Ascending aorta (tissue), 2 donors: ENCODE results near the gene SLC8A3. TPM values are rescaled to one million over a fixed set of nuclear protein-coding genes. Genes with fewer than 3 reads are reported as not detected.

ENCODE experiments used
- DNase-seq, 2 donors: peaks; one replicate each; pipeline ENCODE4 v3.0.0-alpha.2; 2019; ENCODE audit warnings: low spot score in 2 of 2
- H3K27ac ChIP-seq, 2 donors: fragments of 200-600 bp; sonication (generic); one replicate each; pipeline ENCODE4 v1.5.1; 2016 to 2017; ENCODE audit warnings: mild to moderate bottlenecking in 1 of 2
- H3K27me3 ChIP-seq: fragments of 200-600 bp; sonication (generic); one replicate; pipeline ENCODE4 v1.5.1; 2017
- H3K36me3 ChIP-seq, 2 donors: fragments of 200-600 bp; sonication (generic); one replicate each; pipeline ENCODE4 v1.5.1; 2016
- H3K4me1 ChIP-seq, 2 donors: fragments of 200-600 bp; sonication (generic); one replicate each; pipeline ENCODE4 v1.5.1; 2016 to 2017; ENCODE audit warnings: mild to moderate bottlenecking in 1 of 2
- H3K4me3 ChIP-seq, 2 donors: fragments of 200-600 bp; sonication (generic); one replicate each; pipeline ENCODE4 v1.5.1; 2016 to 2017; ENCODE audit warnings: mild to moderate bottlenecking in 1 of 2
- H3K9me3 ChIP-seq, 2 donors: fragments of 200-600 bp; sonication (generic); one replicate each; pipeline ENCODE4 v1.5.1; 2016
- intact Hi-C: fragments of 100-400 bp; cut with DNase I; formaldehyde crosslinking; loops from one replicate; pipeline ENCODE4 v1.15.1; 2023
- total RNA-seq: library from RNA; depleted of rRNA; stranded (reverse); fragments of >200 nt; gene quantifications from one replicate; pipeline ENCODE4 v1.1.0, GENCODE V29; 2016
- TF ChIP-seq, protein P1 (sequence below), 3 experiments: fragments of 200-600 bp in 2 of 3; fragments of 450-650 bp in 1 of 3; sonication (generic) in 2 of 3; IDR thresholded peaks; one replicate each; pipeline ENCODE4 v1.5.1; 2016 to 2019; ENCODE audit warnings: antibody characterized with exemption in 3 of 3, mild to moderate bottlenecking in 1 of 3, moderate library complexity in 1 of 3

SLC8A3 gene
- total RNA-seq, 1 donor from 2014 or later, result not detected

DNA sequence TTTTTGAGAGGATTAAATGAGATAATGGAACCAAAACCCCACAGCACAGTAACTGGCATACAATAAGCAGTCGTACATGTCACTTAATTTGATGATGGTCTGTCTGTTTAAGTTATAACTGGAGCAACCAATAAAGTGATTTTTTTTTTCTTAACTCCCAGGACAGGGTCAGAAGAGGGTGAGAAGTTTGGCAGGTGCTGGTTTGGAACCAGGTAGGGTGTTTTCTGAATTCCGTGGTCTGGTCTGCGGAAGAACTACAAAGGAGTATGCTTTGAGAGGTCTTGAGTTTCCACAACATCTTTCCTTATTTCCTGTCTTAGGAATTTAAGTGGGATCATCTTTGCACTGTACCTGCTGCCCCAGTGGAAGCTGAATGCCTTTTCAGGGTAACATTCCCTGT is 111.7 kb downstream of the SLC8A3 start:
- intact Hi-C loops, result no loop called here
- Histone ChIP-seq H3K27ac (no peak overlapping the region), H3K27me3 (no peaks in the 10 kb centered on the region), H3K4me1 (no peaks in the 10 kb centered on the region), H3K9me3 (no peaks in the 10 kb centered on the region), H3K36me3 (no peaks in the 10 kb centered on the region), H3K4me3 (no peak overlapping the region)
- TF ChIP-seq, protein P1, sequence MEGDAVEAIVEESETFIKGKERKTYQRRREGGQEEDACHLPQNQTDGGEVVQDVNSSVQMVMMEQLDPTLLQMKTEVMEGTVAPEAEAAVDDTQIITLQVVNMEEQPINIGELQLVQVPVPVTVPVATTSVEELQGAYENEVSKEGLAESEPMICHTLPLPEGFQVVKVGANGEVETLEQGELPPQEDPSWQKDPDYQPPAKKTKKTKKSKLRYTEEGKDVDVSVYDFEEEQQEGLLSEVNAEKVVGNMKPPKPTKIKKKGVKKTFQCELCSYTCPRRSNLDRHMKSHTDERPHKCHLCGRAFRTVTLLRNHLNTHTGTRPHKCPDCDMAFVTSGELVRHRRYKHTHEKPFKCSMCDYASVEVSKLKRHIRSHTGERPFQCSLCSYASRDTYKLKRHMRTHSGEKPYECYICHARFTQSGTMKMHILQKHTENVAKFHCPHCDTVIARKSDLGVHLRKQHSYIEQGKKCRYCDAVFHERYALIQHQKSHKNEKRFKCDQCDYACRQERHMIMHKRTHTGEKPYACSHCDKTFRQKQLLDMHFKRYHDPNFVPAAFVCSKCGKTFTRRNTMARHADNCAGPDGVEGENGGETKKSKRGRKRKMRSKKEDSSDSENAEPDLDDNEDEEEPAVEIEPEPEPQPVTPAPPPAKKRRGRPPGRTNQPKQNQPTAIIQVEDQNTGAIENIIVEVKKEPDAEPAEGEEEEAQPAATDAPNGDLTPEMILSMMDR (IDR thresholded peaks at IDR 0.05), result no peak
- no peak for DNase-seq

DNA sequence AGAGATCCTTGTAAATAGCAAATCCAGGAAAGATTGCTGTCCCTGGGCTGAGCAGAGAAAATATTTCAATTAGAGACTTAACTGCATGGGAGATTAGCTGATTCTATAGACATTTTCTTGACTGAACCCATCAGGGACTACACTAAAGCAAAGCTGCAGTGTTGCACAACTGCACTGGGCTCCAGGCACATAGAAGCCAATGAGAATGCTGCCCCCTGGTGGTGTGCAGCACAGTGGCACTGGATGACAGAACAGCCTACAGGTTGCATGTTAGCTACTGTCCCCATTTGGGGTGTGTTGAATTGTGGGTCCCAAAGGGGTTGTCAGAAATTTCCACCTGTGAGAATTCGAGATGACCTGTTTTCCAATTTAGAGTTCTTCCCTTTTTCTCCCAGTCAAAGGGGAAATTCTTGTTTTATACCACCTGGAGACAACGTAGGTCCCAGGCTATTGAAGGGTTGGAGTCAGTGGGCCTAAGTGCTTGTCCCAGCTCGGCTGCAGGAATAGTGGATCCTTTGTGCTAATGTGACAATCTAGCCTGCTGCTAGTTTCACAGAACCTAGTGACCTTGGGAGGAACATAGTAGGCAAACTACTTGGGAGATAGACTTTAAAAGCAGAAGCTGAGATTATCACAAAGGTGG is 114.7 kb downstream of the SLC8A3 start:
- no peaks in the 10 kb centered on the region for H3K27me3 ChIP-seq
- intact Hi-C loops, result loop anchor here (5.0 kb wide), 1 partner anchor 257 kb away; no protein-coding TSS in a partner anchor
- H3K4me1 ChIP-seq, result no peaks in the 10 kb centered on the region
- H3K27ac ChIP-seq, result no peak overlapping the region
- TF ChIP-seq, protein P1 (IDR thresholded peaks at IDR 0.05), result peak in 2 of 3 experiments; percentile 9 to 40
- H3K36me3 ChIP-seq, result no peaks in the 10 kb centered on the region
- no peak overlapping the region for H3K4me3 ChIP-seq
- no peaks in the 10 kb centered on the region for H3K9me3 ChIP-seq
- DNase-seq, result peak in 1 of 2 donors; percentile 16

DNA sequence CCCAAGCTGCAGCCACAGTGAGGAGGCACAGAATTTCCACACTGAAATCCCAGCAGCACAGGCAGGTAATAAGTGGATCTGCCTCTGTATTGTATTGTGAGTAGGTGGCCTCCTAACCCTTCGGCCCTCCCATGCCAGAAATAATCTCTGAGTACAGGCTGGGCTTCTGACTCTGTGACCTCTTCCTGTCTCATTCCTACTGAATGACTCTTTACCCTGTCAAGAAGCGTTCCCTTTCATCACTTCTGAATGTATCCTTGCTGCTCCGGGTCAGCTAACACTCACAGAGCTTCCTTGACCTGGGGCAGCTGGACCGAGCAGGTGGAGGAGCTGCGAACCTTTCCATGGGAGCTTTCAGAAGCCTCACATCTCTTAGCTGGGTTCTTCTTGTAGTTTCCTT is 119.6 kb downstream of the SLC8A3 start:
- H3K4me3 ChIP-seq, result no peak overlapping the region
- TF ChIP-seq, protein P1 (IDR thresholded peaks at IDR 0.05), result no peak
- H3K27ac ChIP-seq, result no peak overlapping the region
- intact Hi-C loops, result no loop called here
- DNase-seq, result no peak
- H3K9me3 ChIP-seq, result no peaks in the 10 kb centered on the region
- no peaks in the 10 kb centered on the region for H3K27me3 ChIP-seq
- no peaks in the 10 kb centered on the region for H3K4me1 ChIP-seq
- no peaks in the 10 kb centered on the region for H3K36me3 ChIP-seq

DNA sequence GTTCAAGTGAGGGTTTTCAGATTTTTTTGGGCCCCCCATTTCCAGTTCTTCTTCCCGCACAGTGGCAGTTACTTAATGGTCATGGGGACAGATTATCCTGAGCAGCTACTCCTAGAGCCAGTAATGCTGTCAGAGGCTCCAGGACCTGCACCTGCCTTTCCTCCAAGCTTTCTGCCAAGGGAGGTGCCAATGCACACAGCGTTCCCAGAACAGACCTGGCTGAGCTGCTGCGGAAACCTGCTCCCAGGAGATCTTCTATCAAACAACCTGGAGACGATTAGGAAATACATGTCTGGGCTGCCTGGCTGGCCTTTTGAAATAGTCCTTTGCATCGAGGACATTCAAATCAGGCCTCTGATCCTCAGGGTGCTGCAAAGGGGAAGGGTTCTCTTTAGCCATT is 120.9 kb downstream of the SLC8A3 start:
- no peaks in the 10 kb centered on the region for H3K27me3 ChIP-seq

DNA sequence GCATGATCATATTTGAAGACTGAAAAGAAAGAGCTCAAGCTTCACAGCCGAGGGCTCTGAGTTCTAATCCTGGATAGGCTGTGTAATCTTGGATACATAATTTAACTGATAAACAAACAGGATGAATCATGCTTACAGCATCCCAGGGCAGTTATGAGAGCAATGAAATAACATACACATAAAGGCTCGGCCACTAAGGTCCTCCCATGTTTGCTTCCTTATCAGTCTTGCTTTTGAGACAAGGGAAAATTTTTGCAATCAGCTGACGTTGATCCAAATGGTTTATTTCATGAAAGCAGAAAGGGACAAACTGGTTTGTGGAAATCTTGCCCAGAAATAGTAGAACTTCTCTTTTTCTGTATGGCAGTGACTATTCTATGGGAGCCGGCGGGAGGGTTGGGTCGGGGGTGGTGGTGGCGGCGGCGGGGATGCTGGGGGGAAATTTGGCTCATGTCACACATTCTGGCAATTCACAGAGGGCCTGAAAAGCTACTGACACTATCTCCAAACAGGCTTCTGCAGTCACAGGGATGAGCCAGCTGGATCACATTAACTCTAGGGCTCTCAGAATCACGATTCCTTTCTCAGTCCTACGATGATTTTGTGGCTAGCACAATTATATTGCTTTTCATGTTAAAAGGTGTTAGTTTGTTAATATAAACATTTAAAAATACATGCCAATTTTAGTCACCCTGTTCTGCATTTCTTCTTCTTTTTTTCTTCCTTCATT is 124.5 kb downstream of the SLC8A3 start:
- Histone ChIP-seq H3K9me3 (no peaks in the 10 kb centered on the region), H3K36me3 (no peaks in the 10 kb centered on the region), H3K4me1 (no peaks in the 10 kb centered on the region), H3K4me3 (no peak overlapping the region), H3K27ac (no peak overlapping the region), H3K27me3 (no peaks in the 10 kb centered on the region)
- intact Hi-C loops, result no loop called here
- DNase-seq, result no peak
- TF ChIP-seq, protein P1 (IDR thresholded peaks at IDR 0.05), result no peak

More for the DNA sequence above, 120.9 kb downstream of the SLC8A3 start:
- H3K9me3 ChIP-seq, result no peaks in the 10 kb centered on the region
- TF ChIP-seq, protein P1 (IDR thresholded peaks at IDR 0.05), result no peak
- DNase-seq, result no peak
- no peak overlapping the region for H3K27ac ChIP-seq
- intact Hi-C loops, result no loop called here
- H3K36me3 ChIP-seq, result no peaks in the 10 kb centered on the region
- no peak overlapping the region for H3K4me3 ChIP-seq
- H3K4me1 ChIP-seq, result no peaks in the 10 kb centered on the region
